Mucosa of descending colon (tissue), 3 donors: ENCODE results near the gene UGCG. TPM values are rescaled to one million over a fixed set of nuclear protein-coding genes. Genes with fewer than 3 reads are reported as not detected.

Experiments used
- ATAC-seq: fragments of 200-7000 bp; cut with Tn5 transposase; one replicate; pipeline ENCODE4 v1.9.1; 2020; ENCODE audit warnings: mild to moderate bottlenecking, moderate library complexity
- DNase-seq, 3 donors: peaks; one replicate each; pipeline ENCODE4 v3.0.0-alpha.2; 2020
- H3K36me3 ChIP-seq: fragments of 200-600 bp; one replicate; pipeline ENCODE4 v1.8.0; 2021; ENCODE audit warnings: low read depth, mild to moderate bottlenecking
- H3K4me1 ChIP-seq: fragments of 200-600 bp; one replicate; pipeline ENCODE4 v1.8.0; 2021; ENCODE audit warnings: low read depth, mild to moderate bottlenecking
- H3K4me3 ChIP-seq: fragments of 200-600 bp; one replicate; pipeline ENCODE4 v1.8.0; 2021; ENCODE audit warnings: mild to moderate bottlenecking
- H3K9me3 ChIP-seq: fragments of 200-600 bp; one replicate; pipeline ENCODE4 v1.8.0; 2021; ENCODE audit warnings: mild to moderate bottlenecking
- intact Hi-C, 2 donors: fragments of 100-400 bp; cut with DNase I in 1 of 2; cut with micrococcal nuclease in 1 of 2; formaldehyde crosslinking; loops; one replicate each; pipeline versions ENCODE4 v1.11.0 to v1.11.1; 2022; cut with DNase I, micrococcal nuclease
- total RNA-seq, 3 donors: library from RNA; stranded (reverse); fragmentation: NEBNext Ultra II Directional in 2 of 3; extraction: Animal tissue kit (Norgen Biotek cat#: 25700) in 2 of 3; gene quantifications; one replicate each; pipeline versions ENCODE4 v1.2.1 to v1.2.4, GENCODE V29; 2021 to 2023
- TF ChIP-seq, protein P1 (sequence below): fragments of 200-600 bp; IDR thresholded peaks from one replicate; pipeline ENCODE4 v1.8.0; 2022; ENCODE audit warnings: antibody characterized with exemption, mild to moderate bottlenecking
- donor health status: DM: no; HTN: no; CAD: no; lungs with moderate emphysema.
- donor health status: DM: no; HTN: no; CAD: no.
- donor health status: DM: no; HTN: yes; CAD: no.

UGCG gene
- total RNA-seq, 3 donors from 2014 or later, result 36.5 to 48.2 (median 39.8) TPM

DNA sequence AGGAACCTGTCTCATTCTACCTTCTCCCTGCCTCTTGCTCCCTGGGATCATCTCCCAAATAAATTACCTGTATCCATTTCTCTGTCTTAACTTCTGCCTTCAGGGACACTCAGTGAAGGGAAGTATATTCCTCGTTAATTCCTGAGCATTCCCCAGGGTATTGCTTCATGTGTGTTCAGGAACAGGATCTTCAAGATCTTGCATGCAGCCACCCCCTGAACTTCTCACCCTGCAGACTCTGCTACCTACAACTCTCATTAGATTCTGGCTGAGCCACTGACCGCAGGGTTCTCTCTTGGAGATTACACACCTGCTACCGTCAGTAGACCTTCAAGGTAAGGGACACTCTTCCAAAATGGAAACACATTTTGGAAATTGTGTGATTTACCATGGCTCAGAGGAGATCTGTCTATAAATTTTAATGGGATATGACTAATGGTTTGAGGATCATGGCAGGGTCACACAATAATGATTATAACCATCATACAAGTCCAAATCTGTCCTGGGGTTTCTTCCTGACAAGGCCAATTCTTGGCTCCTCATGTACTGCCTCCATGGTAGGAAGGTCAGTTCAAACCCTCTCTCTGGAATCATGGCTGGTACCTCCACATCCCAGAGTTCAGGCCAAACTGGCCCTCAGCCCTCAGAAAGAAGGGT is 38.9 kb upstream of the UGCG start:
- intact Hi-C loops, result no loop called here
- H3K36me3 ChIP-seq, result no peaks in the 10 kb centered on the region
- TF ChIP-seq, protein P1, sequence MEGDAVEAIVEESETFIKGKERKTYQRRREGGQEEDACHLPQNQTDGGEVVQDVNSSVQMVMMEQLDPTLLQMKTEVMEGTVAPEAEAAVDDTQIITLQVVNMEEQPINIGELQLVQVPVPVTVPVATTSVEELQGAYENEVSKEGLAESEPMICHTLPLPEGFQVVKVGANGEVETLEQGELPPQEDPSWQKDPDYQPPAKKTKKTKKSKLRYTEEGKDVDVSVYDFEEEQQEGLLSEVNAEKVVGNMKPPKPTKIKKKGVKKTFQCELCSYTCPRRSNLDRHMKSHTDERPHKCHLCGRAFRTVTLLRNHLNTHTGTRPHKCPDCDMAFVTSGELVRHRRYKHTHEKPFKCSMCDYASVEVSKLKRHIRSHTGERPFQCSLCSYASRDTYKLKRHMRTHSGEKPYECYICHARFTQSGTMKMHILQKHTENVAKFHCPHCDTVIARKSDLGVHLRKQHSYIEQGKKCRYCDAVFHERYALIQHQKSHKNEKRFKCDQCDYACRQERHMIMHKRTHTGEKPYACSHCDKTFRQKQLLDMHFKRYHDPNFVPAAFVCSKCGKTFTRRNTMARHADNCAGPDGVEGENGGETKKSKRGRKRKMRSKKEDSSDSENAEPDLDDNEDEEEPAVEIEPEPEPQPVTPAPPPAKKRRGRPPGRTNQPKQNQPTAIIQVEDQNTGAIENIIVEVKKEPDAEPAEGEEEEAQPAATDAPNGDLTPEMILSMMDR, result no peak
- DNase-seq (no peak), ATAC-seq (no peak)
- H3K4me3 ChIP-seq, result no peak overlapping the region
- H3K9me3 ChIP-seq, result no peaks in the 10 kb centered on the region
- no peaks in the 10 kb centered on the region for H3K4me1 ChIP-seq

DNA sequence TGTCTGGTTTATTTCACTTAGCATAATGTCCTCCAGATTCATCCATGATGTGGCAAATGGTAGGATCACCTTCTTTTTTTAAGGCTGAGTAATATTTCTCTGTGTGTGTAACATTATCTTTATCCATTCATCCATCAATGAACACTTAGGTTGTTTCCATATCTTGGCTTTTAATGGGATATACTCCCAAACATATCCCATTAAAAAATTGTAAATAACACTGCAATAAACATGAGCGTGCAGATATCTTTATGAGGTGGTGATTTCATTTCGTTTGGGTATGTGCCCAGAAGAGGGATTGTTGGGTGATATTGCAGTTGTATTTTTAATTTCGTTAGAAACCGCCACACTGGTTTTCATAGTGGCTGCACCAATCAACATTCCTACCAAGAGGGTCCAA is 36.2 kb upstream of the UGCG start:
- no peaks in the 10 kb centered on the region for H3K36me3 ChIP-seq
- no peaks in the 10 kb centered on the region for H3K9me3 ChIP-seq
- DNase-seq (peak in 1 of 3 donors; percentile 11), ATAC-seq (peak; percentile 39)
- no peaks in the 10 kb centered on the region for H3K4me1 ChIP-seq
- intact Hi-C loops, result no loop called here
- TF ChIP-seq, protein P1, result no peak
- H3K4me3 ChIP-seq, result no peak overlapping the region

DNA sequence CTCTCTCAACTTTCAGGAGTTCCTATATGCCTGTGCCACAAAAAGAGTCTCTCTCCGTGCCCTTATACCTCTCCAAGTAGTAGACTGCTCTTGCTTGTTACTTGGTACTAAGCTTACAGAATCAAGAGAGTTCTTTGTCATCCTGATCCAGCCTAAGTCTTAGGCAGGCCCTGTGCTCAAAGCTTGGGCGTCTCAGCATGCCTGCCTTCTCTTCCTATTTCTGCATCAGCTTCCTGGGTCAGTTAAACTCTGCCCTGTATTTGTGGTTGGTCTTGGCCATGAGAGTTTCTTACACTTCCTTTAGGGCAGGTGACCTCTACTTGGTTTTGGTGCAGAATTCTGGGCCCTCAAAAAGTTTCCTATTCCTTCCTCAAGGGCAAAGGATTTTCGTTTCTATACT is 33.0 kb upstream of the UGCG start:
- intact Hi-C loops, result no loop called here
- ATAC-seq (no peak), DNase-seq (no peak)
- Histone ChIP-seq H3K4me3 (no peak overlapping the region), H3K9me3 (no peaks in the 10 kb centered on the region), H3K4me1 (no peaks in the 10 kb centered on the region), H3K36me3 (no peaks in the 10 kb centered on the region)
- TF ChIP-seq, protein P1, result no peak

DNA sequence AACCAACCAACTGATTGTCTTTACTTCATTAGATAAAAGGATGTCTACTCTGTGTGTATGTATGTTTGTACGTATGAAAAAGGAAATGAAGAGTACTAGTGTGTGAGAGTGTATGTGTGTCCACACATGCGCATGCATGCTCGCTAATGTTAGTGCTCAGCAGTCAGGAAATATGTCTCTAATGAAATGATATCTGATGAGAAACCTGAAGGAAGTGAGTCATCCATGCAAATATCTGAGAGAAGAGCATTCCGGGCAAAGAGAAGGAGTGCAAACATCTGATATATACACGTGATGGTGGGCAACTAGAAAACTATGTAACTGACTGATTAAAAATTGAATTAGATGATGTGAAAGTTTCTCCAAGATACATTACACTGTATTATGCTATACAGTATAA is 29.6 kb upstream of the UGCG start:
- no peak for DNase-seq
- TF ChIP-seq, protein P1, result no peak
- ATAC-seq, result peak; percentile 39
- Histone ChIP-seq H3K4me3 (no peak overlapping the region), H3K36me3 (no peaks in the 10 kb centered on the region), H3K4me1 (no peaks in the 10 kb centered on the region), H3K9me3 (no peaks in the 10 kb centered on the region)
- intact Hi-C loops, result no loop called here

DNA sequence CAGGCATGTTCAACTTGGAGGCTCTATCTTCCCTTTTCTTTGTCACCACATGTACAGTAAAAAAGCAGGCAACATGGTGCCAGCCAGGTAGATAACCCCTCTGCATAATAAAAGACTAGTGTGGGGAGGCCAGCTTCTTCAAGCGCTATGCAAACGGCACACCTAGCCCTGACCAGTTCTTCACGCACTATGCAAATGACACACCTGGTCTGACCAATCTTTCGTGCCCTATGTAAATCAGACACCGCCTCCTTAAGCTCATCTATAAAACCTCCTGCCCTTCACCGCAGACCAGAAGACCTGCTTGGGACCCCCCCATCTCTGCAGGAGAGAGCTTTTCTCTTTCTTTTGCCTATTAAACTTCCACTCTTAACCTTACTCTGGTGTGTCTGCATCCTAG is 28.1 kb upstream of the UGCG start:
- ATAC-seq, result no peak
- intact Hi-C loops, result no loop called here
- Histone ChIP-seq H3K36me3 (no peaks in the 10 kb centered on the region), H3K9me3 (no peaks in the 10 kb centered on the region), H3K4me1 (no peaks in the 10 kb centered on the region), H3K4me3 (no peak overlapping the region)
- DNase-seq, result no peak
- TF ChIP-seq, protein P1, result no peak
